ENCODE results near the gene FGFRL1.

The FGFRL1 gene

GRCh38 chr4:1014291-1015167 is 3.1 kb downstream of the FGFRL1 start:
- H3K4me3 ChIP-seq (ENCODE audit: low read length): no peak overlapping the region
- TF ChIP-seq ZNF274 (IDR thresholded peaks at IDR 0.05; ENCODE audit: low read depth, low read length): no peak

DNA sequence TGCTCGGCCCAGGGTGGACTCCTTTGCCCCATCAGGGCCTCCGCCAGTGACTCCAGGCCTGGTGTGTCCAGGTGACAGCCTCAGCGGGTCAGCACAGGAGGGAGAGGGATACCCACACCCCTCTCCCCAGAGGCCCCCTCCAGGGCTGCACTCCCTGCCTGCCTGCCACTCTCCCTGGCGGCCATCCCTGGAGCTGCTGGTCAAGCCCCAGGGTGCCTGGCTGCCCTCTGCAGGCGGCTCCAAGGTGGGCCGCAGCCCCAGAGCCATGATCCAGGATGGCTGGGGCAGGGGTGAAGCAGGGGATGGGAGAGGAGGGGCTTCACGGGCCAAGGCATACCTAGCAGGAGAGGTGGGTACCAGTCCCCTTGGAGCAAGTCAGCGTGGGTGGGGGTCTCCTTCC is 3.8 kb downstream of the FGFRL1 start:
- H3K4me3 ChIP-seq (ENCODE audit: low read length): no peak overlapping the region
- TF ChIP-seq ZNF274 (IDR thresholded peaks at IDR 0.05; ENCODE audit: low read depth, low read length): no peak

DNA sequence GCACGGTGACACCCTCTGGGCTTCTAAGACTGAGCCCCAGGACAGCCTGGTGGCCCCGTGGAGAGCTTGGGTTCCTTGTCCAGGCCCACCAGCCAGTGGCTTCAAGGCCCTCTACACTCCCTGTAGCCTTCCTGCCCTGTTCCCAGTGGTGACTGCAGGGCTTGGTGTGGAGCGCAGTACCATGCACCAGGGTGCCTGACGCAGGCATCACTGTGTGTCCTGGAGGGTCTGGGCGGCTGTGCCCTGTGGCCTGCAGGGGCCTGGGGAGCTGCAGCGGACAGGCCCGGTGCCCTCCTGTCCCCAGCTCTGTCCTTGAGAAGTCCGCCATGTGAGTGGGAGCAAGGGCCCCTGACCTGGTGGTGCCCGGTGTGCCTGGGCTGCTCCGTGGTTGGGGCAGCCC is 4.3 kb downstream of the FGFRL1 start:
- H3K4me3 ChIP-seq (ENCODE audit: low read length): no peak overlapping the region
- TF ChIP-seq ZNF274 (IDR thresholded peaks at IDR 0.05; ENCODE audit: low read depth, low read length): no peak

- H3K4me3 ChIP-seq (ENCODE audit: low read length): no peak overlapping the region
- no peak for TF ChIP-seq ZNF274 (IDR thresholded peaks at IDR 0.05; ENCODE audit: low read depth, low read length)
Measured at GRCh38 chr4:1017211-1017610, 5.8 kb downstream of the FGFRL1 start.

GRCh38 chr4:1017706-1018105 is 6.3 kb downstream of the FGFRL1 start:
- no peak overlapping the region for H3K4me3 ChIP-seq (ENCODE audit: low read length)
- no peak for TF ChIP-seq ZNF274 (IDR thresholded peaks at IDR 0.05; ENCODE audit: low read depth, low read length)

- H3K4me3 ChIP-seq (ENCODE audit: low read length): no peak overlapping the region
- TF ChIP-seq ZNF274 (IDR thresholded peaks at IDR 0.05; ENCODE audit: low read depth, low read length): no peak
Measured at GRCh38 chr4:1018147-1019020, 7.0 kb downstream of the FGFRL1 start.

DNA sequence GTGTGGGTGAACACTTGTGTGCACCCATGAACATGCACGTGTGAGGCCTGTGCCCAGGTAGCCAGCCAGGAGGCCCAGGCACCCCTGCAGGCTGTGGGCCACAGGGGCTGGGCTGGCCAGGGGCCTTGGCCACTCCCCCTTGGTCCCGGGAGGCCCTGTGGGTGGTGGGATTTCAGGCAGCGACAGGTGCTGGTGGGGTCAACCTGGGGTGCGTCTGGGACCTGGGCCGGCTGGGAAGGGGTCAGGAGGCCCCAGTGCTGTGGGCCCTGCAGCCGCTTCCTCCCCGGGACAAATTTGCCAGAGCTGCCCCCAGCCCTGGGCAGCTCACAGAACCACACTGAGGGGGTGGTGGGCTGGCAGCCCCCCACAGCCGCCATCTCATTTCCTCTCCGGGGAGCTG is 7.9 kb downstream of the FGFRL1 start:
- no peak for TF ChIP-seq ZNF274 (IDR thresholded peaks at IDR 0.05; ENCODE audit: low read depth, low read length)
- H3K4me3 ChIP-seq (ENCODE audit: low read length): no peak overlapping the region

DNA sequence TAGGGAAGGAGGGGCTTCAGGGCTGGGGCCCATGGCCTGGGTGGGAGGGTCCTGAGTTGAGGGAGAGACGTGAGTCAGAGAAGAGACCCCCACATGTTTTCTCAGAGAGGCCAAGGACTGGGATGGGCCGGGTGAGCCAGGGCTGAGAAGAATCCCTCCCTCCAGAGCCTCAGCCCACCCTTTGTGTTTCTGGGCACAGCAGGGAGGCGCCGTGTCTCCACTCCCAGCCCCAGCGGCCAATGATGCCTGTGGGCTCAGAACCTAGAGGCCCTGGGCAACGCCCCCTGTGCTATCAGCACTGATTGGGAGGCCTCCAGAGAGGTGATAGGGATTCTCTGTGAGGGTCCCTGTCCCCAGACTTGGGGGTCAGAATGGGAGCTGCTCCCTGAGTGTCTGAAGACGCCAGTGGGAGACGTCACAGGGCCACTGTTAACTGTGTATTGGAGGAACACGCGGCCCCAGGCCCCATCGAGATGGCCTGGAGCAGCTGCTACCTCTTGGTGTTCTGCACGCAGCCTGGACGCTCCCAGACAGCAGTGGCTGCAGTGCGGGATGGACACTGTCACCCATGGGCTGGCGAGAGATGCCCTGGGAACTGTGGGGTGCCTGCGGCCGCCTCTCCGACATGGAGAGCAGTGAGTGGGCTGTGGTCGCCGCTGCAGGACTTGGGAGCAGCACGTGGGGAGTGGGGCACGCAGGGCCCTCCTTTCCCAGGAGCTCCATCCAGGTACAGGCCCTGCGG is 8.5 kb downstream of the FGFRL1 start:
- no peak for TF ChIP-seq ZNF274 (IDR thresholded peaks at IDR 0.05; ENCODE audit: low read depth, low read length)
- H3K4me3 ChIP-seq (ENCODE audit: low read length): no peak overlapping the region

GRCh38 chr4:1021386-1022050 is 10.1 kb downstream of the FGFRL1 start:
- H3K4me3 ChIP-seq (ENCODE audit: low read length): no peak overlapping the region
- no peak for TF ChIP-seq ZNF274 (IDR thresholded peaks at IDR 0.05; ENCODE audit: low read depth, low read length)

- H3K4me3 ChIP-seq (ENCODE audit: low read length): no peak overlapping the region
- TF ChIP-seq ZNF274 (IDR thresholded peaks at IDR 0.05; ENCODE audit: low read depth, low read length): no peak
Measured at GRCh38 chr4:1022051-1022738, 10.8 kb downstream of the FGFRL1 start.

DNA sequence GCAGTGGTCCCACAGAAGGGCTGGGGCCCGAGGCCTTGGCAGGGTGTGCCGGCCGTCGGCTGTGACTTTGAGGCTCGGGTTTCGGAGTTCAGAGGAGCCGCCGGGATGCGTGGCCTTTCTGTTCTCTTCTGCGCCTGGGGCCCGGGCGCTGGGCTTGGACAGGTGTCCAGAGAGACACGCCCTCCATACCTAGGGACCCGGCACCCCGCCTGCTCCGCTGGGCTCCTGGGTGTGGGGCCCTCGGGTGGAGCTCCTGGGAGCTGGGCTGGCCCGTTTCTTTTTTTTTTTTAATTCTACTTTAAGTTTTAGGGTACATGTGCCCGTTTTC is 11.3 kb downstream of the FGFRL1 start:
- no peak overlapping the region for H3K4me3 ChIP-seq (ENCODE audit: low read length)
- no peak for TF ChIP-seq ZNF274 (IDR thresholded peaks at IDR 0.05; ENCODE audit: low read depth, low read length)

DNA sequence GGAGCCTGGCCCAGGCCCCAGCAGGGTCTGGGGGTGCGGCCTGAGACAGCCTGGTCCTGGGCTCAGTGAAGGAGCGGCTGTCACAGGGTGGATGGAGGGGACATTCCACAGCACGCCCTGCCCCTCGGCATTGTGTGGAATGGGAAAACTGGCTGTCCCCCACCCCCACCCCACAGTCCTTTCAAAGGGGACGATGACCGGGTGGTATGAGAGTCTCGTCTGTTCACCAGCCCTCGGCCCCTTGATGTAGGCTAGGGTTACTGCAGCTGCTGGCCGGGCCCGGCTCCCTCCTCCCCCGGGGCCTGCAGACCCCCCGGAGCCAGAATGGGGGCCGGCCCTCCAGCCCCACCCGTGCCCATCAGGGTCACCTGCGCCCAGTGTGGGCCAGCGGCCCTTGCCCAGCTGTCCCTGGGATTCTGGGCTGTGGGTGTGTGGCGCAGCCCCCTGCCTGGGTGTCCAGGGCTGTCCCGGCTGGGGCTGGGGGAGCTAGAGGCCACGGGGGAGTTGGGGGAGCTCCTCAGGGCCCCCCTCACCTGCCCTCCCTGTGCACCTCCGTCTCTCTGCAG is 11.7 kb downstream of the FGFRL1 start:
- no peak overlapping the region for H3K4me3 ChIP-seq (ENCODE audit: low read length)
- TF ChIP-seq ZNF274 (IDR thresholded peaks at IDR 0.05; ENCODE audit: low read depth, low read length): no peak

Measured in GM08714 (cell line).